Measurements from ENCODE around the gene TMEM247. TPM values are rescaled to one million over a fixed set of nuclear protein-coding genes. Genes with fewer than 3 reads are reported as not detected.

TMEM247 gene
- total RNA-seq, 1 donor from 2014 or later: not detected

- no peak overlapping the region for H3K4me3 ChIP-seq
- DNase-seq (ENCODE audit: extremely low spot score in 2 of 2): no peak
- intact Hi-C loops (cut with DNase I): no loop called here
- peak overlapping the region; percentile 13 for H3K27ac ChIP-seq
- H3K9me3 ChIP-seq: no peaks in the 10 kb centered on the region
- H3K36me3 ChIP-seq: no peaks in the 10 kb centered on the region
- TF ChIP-seq POLR2AphosphoS5 (IDR thresholded peaks at IDR 0.05; ENCODE audit: insufficient read depth in 1 of 2, low read depth in 1 of 2) (no peak), CTCF (IDR thresholded peaks at IDR 0.05) (no peak), POLR2A (IDR thresholded peaks at IDR 0.05) (no peak)
- no peaks in the 10 kb centered on the region for H3K27me3 ChIP-seq
- peaks cover 9% of the 10 kb centered on the region for H3K4me1 ChIP-seq
Observed at GRCh38 chr2:46460241-46460921, 19.0 kb upstream of the TMEM247 start.

GRCh38 chr2:46461011-46461674, 18.2 kb upstream of the TMEM247 start:
- no peak for DNase-seq (ENCODE audit: extremely low spot score in 2 of 2)
- no peaks in the 10 kb centered on the region for H3K36me3 ChIP-seq
- no peaks in the 10 kb centered on the region for H3K27me3 ChIP-seq
- TF ChIP-seq CTCF (IDR thresholded peaks at IDR 0.05) (peak; percentile 95 to 98 (median 97)), POLR2AphosphoS5 (IDR thresholded peaks at IDR 0.05; ENCODE audit: insufficient read depth in 1 of 2, low read depth in 1 of 2) (no peak), POLR2A (IDR thresholded peaks at IDR 0.05) (no peak)
- intact Hi-C loops (cut with DNase I): no loop called here
- peaks cover 9% of the 10 kb centered on the region for H3K4me1 ChIP-seq
- peak overlapping the region; percentile 13 for H3K27ac ChIP-seq
- H3K9me3 ChIP-seq: no peaks in the 10 kb centered on the region
- H3K4me3 ChIP-seq: no peak overlapping the region

- peak in 1 of 2 donors; percentile 55 for DNase-seq (ENCODE audit: extremely low spot score in 2 of 2)
- intact Hi-C loops (cut with DNase I): no loop called here
- no peaks in the 10 kb centered on the region for H3K27me3 ChIP-seq
- no peak overlapping the region for H3K4me3 ChIP-seq
- peaks cover 9% of the 10 kb centered on the region for H3K4me1 ChIP-seq
- H3K36me3 ChIP-seq: no peaks in the 10 kb centered on the region
- H3K9me3 ChIP-seq: no peaks in the 10 kb centered on the region
- no peak overlapping the region for H3K27ac ChIP-seq
- TF ChIP-seq CTCF (IDR thresholded peaks at IDR 0.05) (no peak), POLR2A (IDR thresholded peaks at IDR 0.05) (no peak), POLR2AphosphoS5 (IDR thresholded peaks at IDR 0.05; ENCODE audit: insufficient read depth in 1 of 2, low read depth in 1 of 2) (no peak)
Observed at GRCh38 chr2:46461709-46462171, 17.6 kb upstream of the TMEM247 start.

GRCh38 chr2:46462936-46463335, 16.4 kb upstream of the TMEM247 start:
- Histone ChIP-seq H3K27me3 (no peaks in the 10 kb centered on the region), H3K4me3 (no peak overlapping the region), H3K4me1 (peaks cover 9% of the 10 kb centered on the region), H3K9me3 (no peaks in the 10 kb centered on the region), H3K36me3 (no peaks in the 10 kb centered on the region), H3K27ac (no peak overlapping the region)
- no peak for TF ChIP-seq CTCF (IDR thresholded peaks at IDR 0.05)
- no peak for TF ChIP-seq POLR2AphosphoS5 (IDR thresholded peaks at IDR 0.05; ENCODE audit: insufficient read depth in 1 of 2, low read depth in 1 of 2)
- TF ChIP-seq POLR2A (IDR thresholded peaks at IDR 0.05): no peak
- DNase-seq (ENCODE audit: extremely low spot score in 2 of 2): peak; percentile 49 to 74
- intact Hi-C loops (cut with DNase I): no loop called here

GRCh38 chr2:46469116-46469515, 10.2 kb upstream of the TMEM247 start:
- Histone ChIP-seq H3K27ac (no peak overlapping the region), H3K9me3 (no peaks in the 10 kb centered on the region), H3K36me3 (no peaks in the 10 kb centered on the region), H3K4me3 (no peak overlapping the region), H3K27me3 (no peaks in the 10 kb centered on the region), H3K4me1 (no peaks in the 10 kb centered on the region)
- no peak for TF ChIP-seq POLR2AphosphoS5 (IDR thresholded peaks at IDR 0.05; ENCODE audit: insufficient read depth in 1 of 2, low read depth in 1 of 2)
- TF ChIP-seq POLR2A (IDR thresholded peaks at IDR 0.05): no peak
- TF ChIP-seq CTCF (IDR thresholded peaks at IDR 0.05): no peak
- intact Hi-C loops (cut with DNase I): no loop called here
- DNase-seq (ENCODE audit: extremely low spot score in 2 of 2): peak in 1 of 2 donors; percentile 54
